HUES64 (cell line): ENCODE results near the gene MAN1A1.
"Not testable (repeated sequence)": the region's sequence is repeated elsewhere in the genome, so short reads cannot be mapped to it uniquely, and the experiment has no call there.

Experiments used
- H3K27ac ChIP-seq: 2 replicates; pipeline ENCODE4 v1.7.0; 2013; ENCODE audit warnings: low read depth, low read length, inconsistent platforms
- H3K27me3 ChIP-seq: 2 replicates; pipeline ENCODE4 v1.6.1; 2013; ENCODE audit warnings: mild to moderate bottlenecking, low read length; ENCODE audit not compliant: insufficient read depth
- H3K36me3 ChIP-seq: 2 replicates; pipeline ENCODE4 v1.6.1; 2013; ENCODE audit warnings: mild to moderate bottlenecking, low read length; ENCODE audit not compliant: insufficient read depth
- H3K4me1 ChIP-seq: 2 replicates; pipeline ENCODE4 v1.6.1; 2013; ENCODE audit warnings: mild to moderate bottlenecking, low read length, moderate library complexity; ENCODE audit not compliant: insufficient read depth
- H3K4me3 ChIP-seq: 2 replicates; pipeline ENCODE4 v1.5.1; 2013; ENCODE audit warnings: mild to moderate bottlenecking, low read length, moderate library complexity
- H3K9ac ChIP-seq: 2 replicates; pipeline ENCODE4 v1.6.1; 2013; ENCODE audit warnings: mild to moderate bottlenecking, low read depth, low read length
- H3K9me3 ChIP-seq: 2 replicates; pipeline ENCODE4 v1.6.1; 2013; ENCODE audit warnings: low read depth, low read length; ENCODE audit not compliant: insufficient read depth
- WGBS: fragments of 150-250, 120-280 bp; methylation state at CpG from one replicate; pipeline ENCODE4 v1.1.7; 2013; ENCODE audit warnings: missing lambda C conversion rate; 5-methylcytosine and 5-hydroxymethylcytosine counted together

Gene MAN1A1

DNA sequence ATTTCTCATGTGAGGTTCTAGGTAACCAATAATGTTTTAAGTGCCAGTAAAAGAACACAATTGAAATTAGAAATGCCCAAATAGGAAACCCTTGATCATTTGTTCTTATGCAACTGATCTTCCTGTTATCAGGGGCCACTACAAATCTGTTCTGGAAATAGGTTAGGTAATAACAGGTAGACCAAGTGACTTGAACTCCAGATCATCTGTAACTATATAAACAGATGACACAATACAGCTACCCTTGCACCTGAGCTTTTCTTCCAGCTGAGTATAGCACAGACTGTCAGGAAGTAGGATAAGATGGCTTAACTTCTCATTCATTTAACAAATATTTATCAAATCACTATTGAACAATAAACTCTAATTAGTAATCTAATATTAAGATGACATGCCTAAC, 52.5 kb downstream of the MAN1A1 start:
- Histone ChIP-seq H3K9ac (no peak overlapping the region), H3K27ac (no peak overlapping the region), H3K4me3 (no peak overlapping the region), H3K9me3 (no peaks in the 10 kb centered on the region), H3K4me1 (peaks cover 14% of the 10 kb centered on the region), H3K27me3 (no peaks in the 10 kb centered on the region), H3K36me3 (no peaks in the 10 kb centered on the region)

DNA sequence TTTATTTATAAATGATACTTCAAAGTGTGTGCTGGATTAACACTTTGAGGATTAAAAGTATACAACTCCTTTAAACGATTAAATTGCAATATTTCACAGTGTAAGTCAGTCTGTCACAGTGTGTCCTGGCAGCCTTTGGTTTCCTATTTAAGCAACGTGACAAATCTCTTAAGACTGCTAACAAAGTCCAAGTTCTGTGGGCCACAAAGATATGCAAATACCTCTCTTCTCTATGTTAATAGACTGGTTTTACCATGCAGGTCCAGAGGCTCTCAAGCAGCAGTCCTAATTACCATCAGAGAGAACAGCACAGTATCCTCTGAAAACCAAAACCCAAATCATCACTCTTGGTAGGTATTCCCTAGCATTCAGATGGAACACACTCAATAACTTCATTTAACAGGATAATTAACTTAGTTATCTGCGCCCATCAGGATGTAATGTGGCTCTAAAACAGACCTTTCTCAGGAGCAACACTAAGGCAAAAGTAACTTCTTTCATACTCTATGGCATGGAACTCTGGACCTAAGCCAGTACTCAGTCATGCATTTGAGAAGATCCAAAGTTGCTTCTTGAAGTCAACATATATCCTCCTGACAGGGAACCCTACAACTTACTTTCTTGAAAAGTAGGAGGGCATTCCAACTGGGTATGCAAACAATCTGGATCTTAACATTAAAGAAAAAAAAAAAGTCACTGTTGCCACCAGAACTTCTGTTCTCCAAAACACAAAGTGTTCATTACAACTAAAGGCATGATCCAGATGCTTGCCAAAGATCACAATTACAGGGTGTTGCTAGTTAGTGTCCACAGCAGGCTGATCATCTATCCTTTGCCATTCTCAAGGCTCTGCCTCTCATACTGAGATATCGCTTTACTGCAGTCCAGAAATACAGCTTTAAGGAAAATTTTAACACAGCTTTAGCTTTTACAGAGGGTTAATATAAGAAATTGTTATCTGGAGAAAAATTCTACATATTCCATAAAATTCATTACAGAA, 53.2 kb downstream of the MAN1A1 start:
- Histone ChIP-seq H3K27me3 (no peaks in the 10 kb centered on the region), H3K4me1 (peaks cover 14% of the 10 kb centered on the region), H3K4me3 (no peak overlapping the region), H3K36me3 (no peaks in the 10 kb centered on the region), H3K27ac (peak overlapping the region; percentile 17; the same call in 1 of the 2 replicates), H3K9me3 (no peaks in the 10 kb centered on the region), H3K9ac (no peak overlapping the region)
- 57% methylated on average over 4 of the region's 4 CpGs for WGBS

DNA sequence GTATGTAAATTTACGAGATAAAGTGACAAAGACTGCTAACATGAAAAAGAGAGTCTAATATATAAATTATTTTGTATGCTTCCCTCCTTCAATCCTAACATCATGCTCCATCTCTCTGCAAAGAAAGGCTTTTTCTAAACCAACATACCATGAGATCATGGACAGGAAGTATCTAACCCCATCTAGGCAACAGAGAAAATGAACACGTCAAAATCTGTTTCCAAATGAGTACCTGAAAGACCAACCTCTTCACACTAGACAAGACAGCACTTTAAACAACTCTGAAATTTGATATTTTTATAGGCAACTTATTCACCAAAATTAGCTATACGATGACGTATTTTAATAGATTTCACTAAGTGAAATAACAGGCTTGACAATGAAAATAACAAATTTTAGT, 54.6 kb downstream of the MAN1A1 start:
- peaks cover 14% of the 10 kb centered on the region for H3K4me1 ChIP-seq
- no peak overlapping the region for H3K27ac ChIP-seq
- no peaks in the 10 kb centered on the region for H3K36me3 ChIP-seq
- no peaks in the 10 kb centered on the region for H3K9me3 ChIP-seq
- no peaks in the 10 kb centered on the region for H3K27me3 ChIP-seq
- WGBS = 94% methylated on average over 3 of the region's 4 CpGs
- no peak overlapping the region for H3K4me3 ChIP-seq
- H3K9ac ChIP-seq = no peak overlapping the region

DNA sequence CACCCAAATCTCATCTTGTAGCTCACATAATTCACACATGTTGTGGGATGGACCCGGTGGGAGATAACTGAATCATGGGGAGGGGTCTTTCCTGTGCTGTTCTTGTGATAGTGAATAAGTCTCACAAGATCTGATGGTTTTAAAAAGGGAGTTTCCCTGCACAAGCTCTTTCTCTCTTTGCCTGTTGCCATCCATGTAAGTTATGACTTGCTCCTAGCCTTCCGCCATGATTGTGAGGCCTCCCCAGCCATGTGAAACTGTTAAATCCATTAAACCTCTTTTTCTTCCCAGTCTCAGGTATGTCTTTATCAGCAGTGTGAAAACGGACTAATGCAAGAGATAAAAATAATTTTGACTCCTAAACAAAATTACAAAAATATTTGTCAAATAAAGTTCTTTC, 58.5 kb downstream of the MAN1A1 start:
- H3K9me3 ChIP-seq, H3K36me3 ChIP-seq, H3K4me3 ChIP-seq, H3K27ac ChIP-seq, H3K27me3 ChIP-seq, H3K9ac ChIP-seq, H3K4me1 ChIP-seq: not testable (repeated sequence)
- WGBS = 99% methylated on average over 3 of the region's 3 CpGs

DNA sequence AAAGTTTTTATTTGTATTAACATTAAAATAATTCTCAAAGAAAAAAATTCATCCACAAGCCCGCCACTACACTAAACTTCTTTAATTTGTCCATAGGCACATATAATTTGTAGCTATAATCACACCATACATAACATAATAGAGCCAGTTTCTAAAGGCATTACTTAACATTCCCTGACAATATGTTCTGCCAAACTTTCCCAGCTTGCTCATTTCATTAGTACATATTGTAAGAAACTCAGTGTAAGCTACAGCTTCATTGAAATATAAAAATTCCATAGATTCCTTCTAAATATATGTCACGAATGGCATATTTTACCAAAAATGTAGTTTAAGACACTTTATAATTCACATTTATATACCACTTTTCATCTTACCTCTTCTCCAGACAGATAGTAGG, 59.3 kb downstream of the MAN1A1 start:
- H3K27me3 ChIP-seq = no peaks in the 10 kb centered on the region
- H3K4me1 ChIP-seq = no peaks in the 10 kb centered on the region
- no peak overlapping the region for H3K4me3 ChIP-seq
- 93% methylated on average over 2 of the region's 2 CpGs for WGBS
- no peaks in the 10 kb centered on the region for H3K9me3 ChIP-seq
- no peak overlapping the region for H3K27ac ChIP-seq
- no peaks in the 10 kb centered on the region for H3K36me3 ChIP-seq
- no peak overlapping the region for H3K9ac ChIP-seq

DNA sequence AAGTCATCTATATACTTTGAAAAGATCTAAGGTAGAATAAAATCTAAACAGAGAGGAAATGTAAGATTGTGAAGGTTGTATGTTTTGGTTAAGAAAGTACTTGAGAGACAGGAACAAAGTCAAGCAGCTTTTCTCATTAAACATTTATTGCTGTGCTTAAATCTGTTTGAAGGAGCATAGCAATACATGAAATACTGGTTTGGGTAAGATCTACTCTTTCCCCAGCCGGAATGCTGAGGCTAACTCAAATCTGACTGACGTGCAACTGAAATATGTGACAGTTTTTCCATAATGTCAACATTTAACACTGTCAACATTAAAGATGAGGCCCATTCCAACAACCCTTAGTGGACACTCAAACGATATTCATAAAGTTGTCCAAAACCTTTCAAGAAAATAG, 59.9 kb downstream of the MAN1A1 start:
- no peaks in the 10 kb centered on the region for H3K4me1 ChIP-seq
- H3K27me3 ChIP-seq = no peaks in the 10 kb centered on the region
- no peaks in the 10 kb centered on the region for H3K9me3 ChIP-seq
- H3K9ac ChIP-seq = no peak overlapping the region
- 86% methylated on average over 3 of the region's 3 CpGs for WGBS
- H3K36me3 ChIP-seq = no peaks in the 10 kb centered on the region
- H3K27ac ChIP-seq = no peak overlapping the region
- no peak overlapping the region for H3K4me3 ChIP-seq

DNA sequence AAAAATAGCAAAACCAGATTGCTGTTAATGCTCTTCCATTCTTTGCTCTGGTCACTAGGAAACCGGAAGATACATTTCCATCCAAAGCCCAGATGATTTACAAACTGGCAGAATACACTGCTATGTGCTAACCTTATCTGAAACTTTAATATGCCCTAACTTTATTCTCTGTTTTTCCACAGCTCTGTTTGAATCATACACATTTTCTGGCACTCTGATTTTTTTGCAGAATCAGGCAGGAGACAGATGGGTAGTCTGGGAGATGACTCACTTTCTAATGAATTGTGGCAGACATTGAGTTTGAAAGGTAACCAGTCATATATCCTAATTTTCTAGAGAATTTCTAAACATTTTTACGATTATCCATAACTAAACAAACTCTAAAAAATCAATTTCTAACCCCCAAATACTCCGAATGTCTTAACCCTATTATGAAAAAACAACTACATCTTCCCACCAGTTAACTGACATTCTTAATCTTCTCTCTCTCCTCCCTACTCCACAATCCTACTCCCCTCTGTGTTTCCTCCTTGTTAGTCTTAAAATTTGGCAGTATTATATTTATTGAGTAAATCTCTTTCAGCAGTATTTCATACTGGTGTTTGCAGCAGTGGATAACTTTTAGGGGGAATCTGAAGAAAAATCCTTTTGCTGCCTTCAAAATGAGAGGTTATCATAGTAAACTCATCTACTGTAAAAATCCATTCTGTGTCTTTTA, 63.5 kb downstream of the MAN1A1 start:
- WGBS = 91% methylated on average over 3 of the region's 3 CpGs
- Histone ChIP-seq H3K36me3 (no peaks in the 10 kb centered on the region), H3K27me3 (no peaks in the 10 kb centered on the region), H3K9me3 (no peaks in the 10 kb centered on the region), H3K9ac (no peak overlapping the region), H3K4me3 (no peak overlapping the region), H3K4me1 (no peaks in the 10 kb centered on the region), H3K27ac (no peak overlapping the region)

DNA sequence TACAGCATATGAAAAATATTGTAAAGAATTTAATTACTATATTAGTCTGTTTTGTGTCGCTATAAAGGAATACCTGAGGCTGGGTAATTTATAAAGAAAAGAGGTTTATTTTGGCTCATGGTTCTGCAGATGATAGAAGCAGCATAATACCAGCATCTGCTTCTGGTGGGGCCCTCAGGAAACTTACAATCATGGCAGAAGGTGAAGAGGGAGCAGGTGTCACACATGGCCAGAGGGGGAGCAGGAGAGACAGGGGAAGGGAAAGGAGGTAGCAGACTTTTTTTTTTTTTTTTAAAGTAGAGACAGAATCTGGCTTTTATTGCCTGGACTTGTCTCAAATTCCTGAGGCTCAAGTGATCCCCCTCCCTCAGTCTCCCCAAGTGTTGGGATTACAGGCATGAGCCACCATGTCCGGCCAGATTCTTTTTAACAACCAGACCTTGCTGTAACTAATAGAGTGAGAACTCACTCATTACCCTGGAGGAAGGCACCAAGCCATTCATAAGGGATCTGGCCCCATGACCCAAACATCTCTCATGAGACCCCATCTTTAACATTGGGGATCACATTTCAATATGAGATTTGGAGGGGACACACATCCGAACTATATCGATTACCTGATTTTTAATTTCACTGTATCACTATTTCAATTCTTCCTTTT, 64.6 kb downstream of the MAN1A1 start:
- H3K4me3 ChIP-seq = no peak overlapping the region
- H3K27me3 ChIP-seq = no peaks in the 10 kb centered on the region
- H3K9ac ChIP-seq = no peak overlapping the region
- WGBS = 94% methylated on average over 4 of the region's 4 CpGs
- H3K36me3 ChIP-seq = no peaks in the 10 kb centered on the region
- H3K27ac ChIP-seq = no peak overlapping the region
- no peaks in the 10 kb centered on the region for H3K4me1 ChIP-seq
- H3K9me3 ChIP-seq = no peaks in the 10 kb centered on the region

DNA sequence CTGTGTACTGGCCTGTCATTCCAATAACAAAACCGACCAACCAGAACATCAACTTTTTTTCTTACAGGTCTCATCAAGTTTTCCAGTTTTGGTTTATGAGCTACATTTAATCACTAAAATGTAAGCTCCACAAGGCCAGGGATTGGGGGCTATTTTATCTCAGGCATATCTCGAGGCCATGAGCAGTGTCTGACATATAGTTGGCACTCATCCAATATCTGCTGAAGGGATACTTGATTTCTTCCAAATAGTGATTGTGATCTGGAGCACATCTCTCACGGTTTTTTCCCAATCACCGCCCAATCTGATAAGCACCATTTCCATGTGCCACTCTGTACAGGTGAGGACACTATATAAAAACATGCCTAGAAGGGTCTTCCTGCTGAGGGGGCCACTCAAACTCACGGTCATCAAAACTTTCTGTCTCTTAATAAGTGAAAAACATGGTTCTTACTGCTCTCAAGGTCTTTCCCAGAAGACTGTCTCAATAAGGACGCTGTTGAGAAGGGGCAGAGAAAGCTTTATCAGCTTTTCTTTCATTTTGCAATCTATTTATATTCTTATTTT, 65.5 kb downstream of the MAN1A1 start:
- no peak overlapping the region for H3K4me3 ChIP-seq
- no peaks in the 10 kb centered on the region for H3K36me3 ChIP-seq
- 94% methylated on average over 5 of the region's 6 CpGs for WGBS
- no peaks in the 10 kb centered on the region for H3K4me1 ChIP-seq
- no peaks in the 10 kb centered on the region for H3K27me3 ChIP-seq
- no peaks in the 10 kb centered on the region for H3K9me3 ChIP-seq
- no peak overlapping the region for H3K27ac ChIP-seq
- no peak overlapping the region for H3K9ac ChIP-seq

DNA sequence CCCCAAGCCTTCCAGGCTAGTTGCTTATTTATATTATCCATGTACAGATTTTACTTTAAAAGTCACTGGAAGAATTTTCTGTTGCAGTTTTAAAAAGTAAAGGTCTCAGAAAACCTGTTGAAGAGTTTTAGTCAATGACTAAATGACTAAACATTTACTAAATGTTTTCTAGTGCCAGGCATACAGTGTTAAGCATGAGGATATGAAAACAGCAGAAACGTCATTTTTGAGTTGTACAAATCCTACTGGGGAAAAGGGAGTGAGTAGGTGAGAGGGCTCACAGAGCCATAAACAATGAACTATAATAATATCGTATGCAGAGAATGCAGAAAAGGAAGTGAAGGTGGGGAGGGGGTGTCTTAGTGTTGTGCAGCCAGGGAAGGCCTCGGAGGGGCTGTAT, 66.3 kb downstream of the MAN1A1 start:
- Histone ChIP-seq H3K9me3 (no peaks in the 10 kb centered on the region), H3K27ac (no peak overlapping the region), H3K4me1 (no peaks in the 10 kb centered on the region), H3K4me3 (no peak overlapping the region), H3K27me3 (no peaks in the 10 kb centered on the region), H3K9ac (no peak overlapping the region), H3K36me3 (no peaks in the 10 kb centered on the region)
- 92% methylated on average over 3 of the region's 3 CpGs for WGBS

DNA sequence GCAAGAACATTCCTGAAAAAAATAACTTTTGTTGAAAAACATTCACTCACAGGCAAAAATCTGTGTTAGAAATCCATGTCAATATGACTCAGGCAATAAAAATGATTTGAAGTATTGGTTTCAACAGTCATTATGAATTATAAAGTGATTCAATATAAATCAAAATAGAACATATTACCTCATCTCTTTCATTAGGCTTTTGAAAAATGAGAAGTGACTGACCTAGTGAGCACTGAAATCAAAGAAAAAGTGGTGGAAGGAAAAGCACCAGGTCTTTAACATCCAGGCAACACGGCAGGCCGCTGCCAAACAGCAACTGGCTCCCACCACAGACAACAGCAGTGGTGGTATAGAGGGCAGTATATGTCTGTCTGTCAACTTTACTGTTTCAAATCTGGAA, 68.9 kb downstream of the MAN1A1 start:
- Histone ChIP-seq H3K4me3 (no peak overlapping the region), H3K9ac (no peak overlapping the region), H3K27ac (no peak overlapping the region), H3K9me3 (no peaks in the 10 kb centered on the region), H3K36me3 (no peaks in the 10 kb centered on the region), H3K4me1 (no peaks in the 10 kb centered on the region), H3K27me3 (no peaks in the 10 kb centered on the region)
- 88% methylated on average over 2 of the region's 2 CpGs for WGBS
